HEK293 (cell line): ENCODE measurements around the gene MBNL2.

ENCODE experiments used
- ATF2 ChIP-seq: fragments of 450-650 bp; formaldehyde crosslinking; IDR thresholded peaks from 2 replicates; pipeline ENCODE4 v1.5.1; 2016; ENCODE audit warnings: missing biosample characterization, missing genetic modification characterization, low read depth
- GFI1B ChIP-seq: fragments of 450-650 bp; formaldehyde crosslinking; IDR thresholded peaks from 2 replicates; pipeline ENCODE4 v1.5.1; 2016; ENCODE audit warnings: missing biosample characterization, missing genetic modification characterization
- GLIS2 ChIP-seq: fragments of 450-650 bp; formaldehyde crosslinking; IDR thresholded peaks from 2 replicates; pipeline ENCODE4 v1.5.1; 2016; ENCODE audit warnings: missing biosample characterization, missing genetic modification characterization
- INSM2 ChIP-seq: fragments of 450-650 bp; formaldehyde crosslinking; IDR thresholded peaks from 2 replicates; pipeline ENCODE4 v1.5.1; 2016; ENCODE audit warnings: missing biosample characterization, missing genetic modification characterization
- KLF10 ChIP-seq: fragments of 450-650 bp; IDR thresholded peaks from 2 replicates; pipeline ENCODE4 v1.5.1; 2018; ENCODE audit warnings: missing biosample characterization, mild to moderate bottlenecking, missing genetic modification characterization
- MEIS1 ChIP-seq: sonication (generic); formaldehyde crosslinking; IDR thresholded peaks from 2 replicates; pipeline ENCODE4 v1.8.1; 2022; ENCODE audit warnings: missing genetic modification reagents, mild to moderate bottlenecking, borderline replicate concordance
- SCRT1 ChIP-seq: fragments of 450-650 bp; formaldehyde crosslinking; IDR thresholded peaks from 2 replicates; pipeline ENCODE4 v1.5.1; 2016; ENCODE audit warnings: missing biosample characterization, missing genetic modification characterization, borderline replicate concordance
- SP2 ChIP-seq: fragments of 450-650 bp; formaldehyde crosslinking; IDR thresholded peaks from 2 replicates; pipeline ENCODE4 v1.5.1; 2016; ENCODE audit warnings: missing biosample characterization, missing genetic modification characterization
- ZBTB1 ChIP-seq: fragments of 450-650 bp; formaldehyde crosslinking; IDR thresholded peaks from 2 replicates; pipeline ENCODE4 v1.5.1; 2016; ENCODE audit warnings: missing biosample characterization, missing genetic modification characterization
- ZFP41 ChIP-seq: fragments of 450-650 bp; formaldehyde crosslinking; IDR thresholded peaks from 2 replicates; pipeline ENCODE4 v1.5.1; 2016; ENCODE audit warnings: missing biosample characterization, missing genetic modification characterization, borderline replicate concordance
- ZIC2 ChIP-seq: fragments of 450-650 bp; formaldehyde crosslinking; IDR thresholded peaks from 2 replicates; pipeline ENCODE4 v1.5.1; 2016; ENCODE audit warnings: missing biosample characterization, missing genetic modification characterization
- ZNF146 ChIP-seq: fragments of 450-650 bp; formaldehyde crosslinking; IDR thresholded peaks from 2 replicates; pipeline ENCODE4 v1.5.1; 2016; ENCODE audit warnings: missing biosample characterization, missing genetic modification characterization
- ZNF169 ChIP-seq: fragments of 450-650 bp; formaldehyde crosslinking; IDR thresholded peaks from 2 replicates; pipeline ENCODE4 v1.5.1; 2016; ENCODE audit warnings: missing biosample characterization, missing genetic modification characterization
- ZNF174 ChIP-seq: fragments of 450-650 bp; formaldehyde crosslinking; IDR thresholded peaks from 2 replicates; pipeline ENCODE4 v1.5.0; 2017; ENCODE audit warnings: missing biosample characterization, mild to moderate bottlenecking, missing genetic modification characterization
- ZNF2 ChIP-seq: fragments of 450-650 bp; formaldehyde crosslinking; IDR thresholded peaks from 2 replicates; pipeline ENCODE4 v1.5.1; 2016; ENCODE audit warnings: missing biosample characterization, missing genetic modification characterization
- ZNF292 ChIP-seq: fragments of 450-650 bp; formaldehyde crosslinking; IDR thresholded peaks from 2 replicates; pipeline ENCODE4 v1.5.1; 2016; ENCODE audit warnings: low read depth, missing biosample characterization, missing genetic modification characterization, borderline replicate concordance
- ZNF335 ChIP-seq: fragments of 450-650 bp; formaldehyde crosslinking; conservative IDR thresholded peaks from 2 replicates; pipeline ENCODE4 v1.5.1; 2016; ENCODE audit warnings: missing biosample characterization, missing genetic modification characterization
- ZNF366 ChIP-seq: fragments of 450-650 bp; formaldehyde crosslinking; conservative IDR thresholded peaks from 2 replicates; pipeline ENCODE4 v1.5.1; 2016; ENCODE audit warnings: missing biosample characterization, missing genetic modification characterization
- ZNF48 ChIP-seq: fragments of 450-650 bp; formaldehyde crosslinking; IDR thresholded peaks from 2 replicates; pipeline ENCODE4 v1.5.1; 2016; ENCODE audit warnings: missing biosample characterization, missing genetic modification characterization
- ZNF529 ChIP-seq: fragments of 450-650 bp; formaldehyde crosslinking; IDR thresholded peaks from 2 replicates; pipeline ENCODE4 v1.5.1; 2017; ENCODE audit warnings: missing genetic modification characterization, missing biosample characterization; ENCODE audit not compliant: insufficient replicate concordance
- ZNF560 ChIP-seq: fragments of 450-650 bp; formaldehyde crosslinking; IDR thresholded peaks from 2 replicates; pipeline ENCODE4 v1.5.1; 2017; ENCODE audit warnings: missing biosample characterization, missing genetic modification characterization, borderline replicate concordance
- ZNF704 ChIP-seq: fragments of 450-650 bp; formaldehyde crosslinking; IDR thresholded peaks from 2 replicates; pipeline ENCODE4 v1.5.1; 2016; ENCODE audit warnings: missing biosample characterization, missing genetic modification characterization
- ZNF707 ChIP-seq: fragments of 450-650 bp; formaldehyde crosslinking; IDR thresholded peaks from 2 replicates; pipeline ENCODE4 v1.5.1; 2016; ENCODE audit warnings: missing biosample characterization, missing genetic modification characterization
- ZNF792 ChIP-seq: fragments of 450-650 bp; formaldehyde crosslinking; IDR thresholded peaks from 2 replicates; pipeline ENCODE4 v1.5.1; 2016; ENCODE audit warnings: missing biosample characterization, missing genetic modification characterization
- ZNF830 ChIP-seq: fragments of 450-650 bp; IDR thresholded peaks from 2 replicates; pipeline ENCODE4 v1.5.0; 2018; ENCODE audit warnings: missing biosample characterization, missing genetic modification characterization, low read depth, mild to moderate bottlenecking, moderate library complexity
- TF ChIP-seq, protein P1 (sequence below): fragments of 450-650 bp; IDR thresholded peaks from 2 replicates; pipeline ENCODE4 v1.5.1; 2018; ENCODE audit warnings: missing biosample characterization, missing genetic modification characterization
- TF ChIP-seq, protein P2 (sequence below): fragments of 450-650 bp; formaldehyde crosslinking; IDR thresholded peaks from 2 replicates; pipeline ENCODE4 v1.5.1; 2016; ENCODE audit warnings: missing biosample characterization, missing genetic modification characterization
- TF ChIP-seq, protein P3 (sequence below): fragments of 450-650 bp; formaldehyde crosslinking; IDR thresholded peaks from 2 replicates; pipeline ENCODE4 v1.5.0; 2017; ENCODE audit warnings: missing biosample characterization, missing genetic modification characterization, borderline replicate concordance

Gene MBNL2

GRCh38 chr13:97432917-97433726 lies 211.0 kb downstream of the MBNL2 start (continued):
- TF ChIP-seq ZNF529, result no peak
- no peak for TF ChIP-seq ZNF48
- TF ChIP-seq MEIS1 (CRISPR knock-in tag), result no peak
- TF ChIP-seq ATF2 (tag by site-specific recombination), result no peak
- no peak; the same call in 1 of the 2 replicates for TF ChIP-seq ZNF335
- TF ChIP-seq GLIS2 (tag by site-specific recombination), result peak; percentile 91
- no peak for TF ChIP-seq ZNF292 (tag by site-specific recombination)
- TF ChIP-seq ZNF792 (tag by site-specific recombination), result no peak
- no peak for TF ChIP-seq ZNF174 (tag by site-specific recombination)
- no peak for TF ChIP-seq ZNF146 (tag by site-specific recombination)
- TF ChIP-seq ZNF830 (tag by site-specific recombination), result no peak
- no peak for TF ChIP-seq GFI1B (tag by site-specific recombination)
- no peak for TF ChIP-seq ZNF366 (tag by site-specific recombination)
- TF ChIP-seq ZNF2 (tag by site-specific recombination), result no peak
- TF ChIP-seq, protein P1, sequence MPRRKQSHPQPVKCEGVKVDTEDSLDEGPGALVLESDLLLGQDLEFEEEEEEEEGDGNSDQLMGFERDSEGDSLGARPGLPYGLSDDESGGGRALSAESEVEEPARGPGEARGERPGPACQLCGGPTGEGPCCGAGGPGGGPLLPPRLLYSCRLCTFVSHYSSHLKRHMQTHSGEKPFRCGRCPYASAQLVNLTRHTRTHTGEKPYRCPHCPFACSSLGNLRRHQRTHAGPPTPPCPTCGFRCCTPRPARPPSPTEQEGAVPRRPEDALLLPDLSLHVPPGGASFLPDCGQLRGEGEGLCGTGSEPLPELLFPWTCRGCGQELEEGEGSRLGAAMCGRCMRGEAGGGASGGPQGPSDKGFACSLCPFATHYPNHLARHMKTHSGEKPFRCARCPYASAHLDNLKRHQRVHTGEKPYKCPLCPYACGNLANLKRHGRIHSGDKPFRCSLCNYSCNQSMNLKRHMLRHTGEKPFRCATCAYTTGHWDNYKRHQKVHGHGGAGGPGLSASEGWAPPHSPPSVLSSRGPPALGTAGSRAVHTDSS, result no peak
- TF ChIP-seq, protein P2, sequence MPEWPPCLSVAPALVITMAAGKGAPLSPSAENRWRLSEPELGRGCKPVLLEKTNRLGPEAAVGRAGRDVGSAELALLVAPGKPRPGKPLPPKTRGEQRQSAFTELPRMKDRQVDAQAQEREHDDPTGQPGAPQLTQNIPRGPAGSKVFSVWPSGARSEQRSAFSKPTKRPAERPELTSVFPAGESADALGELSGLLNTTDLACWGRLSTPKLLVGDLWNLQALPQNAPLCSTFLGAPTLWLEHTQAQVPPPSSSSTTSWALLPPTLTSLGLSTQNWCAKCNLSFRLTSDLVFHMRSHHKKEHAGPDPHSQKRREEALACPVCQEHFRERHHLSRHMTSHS (tag by site-specific recombination), result no peak
- no peak for TF ChIP-seq ZNF560 (tag by site-specific recombination)
- TF ChIP-seq ZFP41, result no peak
- TF ChIP-seq ZBTB1 (tag by site-specific recombination), result no peak
- no peak for TF ChIP-seq ZNF707 (tag by site-specific recombination)
- TF ChIP-seq ZNF169 (tag by site-specific recombination), result no peak
- TF ChIP-seq, protein P3, sequence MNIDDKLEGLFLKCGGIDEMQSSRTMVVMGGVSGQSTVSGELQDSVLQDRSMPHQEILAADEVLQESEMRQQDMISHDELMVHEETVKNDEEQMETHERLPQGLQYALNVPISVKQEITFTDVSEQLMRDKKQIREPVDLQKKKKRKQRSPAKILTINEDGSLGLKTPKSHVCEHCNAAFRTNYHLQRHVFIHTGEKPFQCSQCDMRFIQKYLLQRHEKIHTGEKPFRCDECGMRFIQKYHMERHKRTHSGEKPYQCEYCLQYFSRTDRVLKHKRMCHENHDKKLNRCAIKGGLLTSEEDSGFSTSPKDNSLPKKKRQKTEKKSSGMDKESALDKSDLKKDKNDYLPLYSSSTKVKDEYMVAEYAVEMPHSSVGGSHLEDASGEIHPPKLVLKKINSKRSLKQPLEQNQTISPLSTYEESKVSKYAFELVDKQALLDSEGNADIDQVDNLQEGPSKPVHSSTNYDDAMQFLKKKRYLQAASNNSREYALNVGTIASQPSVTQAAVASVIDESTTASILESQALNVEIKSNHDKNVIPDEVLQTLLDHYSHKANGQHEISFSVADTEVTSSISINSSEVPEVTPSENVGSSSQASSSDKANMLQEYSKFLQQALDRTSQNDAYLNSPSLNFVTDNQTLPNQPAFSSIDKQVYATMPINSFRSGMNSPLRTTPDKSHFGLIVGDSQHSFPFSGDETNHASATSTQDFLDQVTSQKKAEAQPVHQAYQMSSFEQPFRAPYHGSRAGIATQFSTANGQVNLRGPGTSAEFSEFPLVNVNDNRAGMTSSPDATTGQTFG (tag by site-specific recombination), result no peak
- peak; percentile 94 for TF ChIP-seq KLF10 (tag by site-specific recombination)
- no peak for TF ChIP-seq SCRT1 (tag by site-specific recombination)
- peak; percentile 61 for TF ChIP-seq INSM2 (tag by site-specific recombination)
- peak; percentile 97 for TF ChIP-seq SP2 (tag by site-specific recombination)
- no peak; the same call in 1 of the 2 replicates for TF ChIP-seq ZIC2 (tag by site-specific recombination)
- TF ChIP-seq ZNF704 (tag by site-specific recombination), result no peak
